GM18498 (cell line): ENCODE results near the gene ARL15.
"Not testable (repeated sequence)": the region's sequence is repeated elsewhere in the genome, so short reads cannot be mapped to it uniquely, and the experiment has no call there.

Experiments used
- ATAC-seq: cut with Tn5 transposase; IDR thresholded peaks from one replicate; pipeline ENCODE4 v1.9.1; 2021; ENCODE audit warnings: mild to moderate bottlenecking, moderate library complexity; ENCODE audit not compliant: unreplicated experiment

Gene ARL15

GRCh38 chr5:54103871-54104270, 206.5 kb downstream of the ARL15 start:
- no peak for ATAC-seq

GRCh38 chr5:54098267-54098666, 212.1 kb downstream of the ARL15 start:
- no peak for ATAC-seq

- no peak for ATAC-seq
Measured at GRCh38 chr5:54095969-54096368, 214.4 kb downstream of the ARL15 start.

- no peak for ATAC-seq
Measured at GRCh38 chr5:54094706-54095105, 215.7 kb downstream of the ARL15 start.

GRCh38 chr5:54093861-54094260, 216.5 kb downstream of the ARL15 start:
- ATAC-seq = peak; percentile 43

GRCh38 chr5:54093081-54093492, 217.3 kb downstream of the ARL15 start:
- no peak for ATAC-seq

GRCh38 chr5:54091307-54092130, 218.9 kb downstream of the ARL15 start:
- ATAC-seq = no peak

- no peak for ATAC-seq
Measured at GRCh38 chr5:54090495-54091120, 219.8 kb downstream of the ARL15 start.

- ATAC-seq = no peak
Measured at GRCh38 chr5:54088081-54088480, 222.3 kb downstream of the ARL15 start.

GRCh38 chr5:54087436-54087835, 222.9 kb downstream of the ARL15 start:
- no peak for ATAC-seq

GRCh38 chr5:54086191-54086590, 224.2 kb downstream of the ARL15 start:
- ATAC-seq = no peak

- no peak for ATAC-seq
Measured at GRCh38 chr5:54084696-54085095, 225.7 kb downstream of the ARL15 start.

GRCh38 chr5:54083851-54084250, 226.5 kb downstream of the ARL15 start:
- no peak for ATAC-seq

GRCh38 chr5:54083245-54083644, 227.1 kb downstream of the ARL15 start:
- no peak for ATAC-seq

- ATAC-seq = no peak
Measured at GRCh38 chr5:54081415-54081814, 229.0 kb downstream of the ARL15 start.

- no peak for ATAC-seq
Measured at GRCh38 chr5:54080831-54081230, 229.5 kb downstream of the ARL15 start.

- no peak for ATAC-seq
Measured at GRCh38 chr5:54073735-54074134, 236.6 kb downstream of the ARL15 start.

- no peak for ATAC-seq
Measured at GRCh38 chr5:54073131-54073530, 237.2 kb downstream of the ARL15 start.

GRCh38 chr5:54066433-54066832, 243.9 kb downstream of the ARL15 start:
- ATAC-seq = no peak

- no peak for ATAC-seq
Measured at GRCh38 chr5:54063817-54064216, 246.6 kb downstream of the ARL15 start.

GRCh38 chr5:54062958-54063357, 247.4 kb downstream of the ARL15 start:
- no peak for ATAC-seq

GRCh38 chr5:54060919-54061318, 249.5 kb downstream of the ARL15 start:
- not testable (repeated sequence) for ATAC-seq
